WTC11 (cell line): ENCODE data around the gene MMP17.

Source experiments
- CTCF ChIP-seq: fragments of 200-600 bp; IDR thresholded peaks from 2 replicates; pipeline ENCODE4 v1.8.0; 2022; ENCODE audit warnings: antibody characterized with exemption
- ESRRA ChIP-seq: sonication (generic); formaldehyde crosslinking; IDR thresholded peaks from 2 replicates; pipeline ENCODE4 v1.8.1; 2022; ENCODE audit warnings: mild to moderate bottlenecking, missing genetic modification reagents, borderline replicate concordance
- TF ChIP-seq, protein P1 (sequence below): sonication (generic); formaldehyde crosslinking; IDR thresholded peaks from 2 replicates; pipeline ENCODE4 v1.8.0; 2023; ENCODE audit warnings: missing genetic modification reagents
- TF ChIP-seq, protein P2 (sequence below): sonication (generic); formaldehyde crosslinking; IDR thresholded peaks from 2 replicates; pipeline ENCODE4 v1.8.0; 2022; ENCODE audit warnings: mild to moderate bottlenecking, missing genetic modification reagents

DNA sequence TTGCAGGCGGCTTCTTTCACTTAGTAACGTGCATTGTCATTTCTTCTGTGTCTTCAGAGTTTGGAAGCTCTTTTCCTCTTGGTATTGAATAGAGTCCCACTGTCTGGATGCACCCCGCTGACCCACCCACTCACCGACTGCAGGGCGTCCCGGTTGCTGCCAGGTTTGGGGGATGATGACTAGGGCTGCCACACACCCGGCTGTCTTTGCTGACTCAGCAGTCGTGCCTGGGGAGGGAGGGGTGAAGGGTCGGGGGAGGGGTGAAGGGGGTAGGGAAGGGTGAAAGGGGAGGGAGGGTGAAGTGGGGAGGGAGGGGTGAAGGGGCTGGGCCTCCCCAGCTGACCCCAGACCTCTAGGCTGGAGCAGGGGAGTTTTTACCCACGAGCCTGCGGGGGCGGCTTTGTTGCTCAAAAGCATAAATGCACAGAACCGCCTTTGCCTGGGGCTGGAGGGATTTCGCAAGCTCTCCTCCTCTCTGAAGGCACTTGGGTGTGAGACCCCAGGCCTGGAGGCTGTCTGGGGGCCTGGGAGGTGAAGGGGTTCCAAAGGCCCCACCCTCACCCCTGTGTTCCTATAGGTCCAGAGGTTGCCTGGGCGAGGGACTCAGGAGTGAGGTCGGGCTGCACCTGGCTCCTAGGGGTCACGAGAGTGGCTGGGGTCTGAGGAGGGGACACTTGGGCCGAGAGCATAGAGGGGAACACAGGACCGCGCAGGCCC is 35.0 kb downstream of the MMP17 start:
- TF ChIP-seq CTCF (no peak), ESRRA (CRISPR knock-in tag) (no peak)
- TF ChIP-seq, protein P1, sequence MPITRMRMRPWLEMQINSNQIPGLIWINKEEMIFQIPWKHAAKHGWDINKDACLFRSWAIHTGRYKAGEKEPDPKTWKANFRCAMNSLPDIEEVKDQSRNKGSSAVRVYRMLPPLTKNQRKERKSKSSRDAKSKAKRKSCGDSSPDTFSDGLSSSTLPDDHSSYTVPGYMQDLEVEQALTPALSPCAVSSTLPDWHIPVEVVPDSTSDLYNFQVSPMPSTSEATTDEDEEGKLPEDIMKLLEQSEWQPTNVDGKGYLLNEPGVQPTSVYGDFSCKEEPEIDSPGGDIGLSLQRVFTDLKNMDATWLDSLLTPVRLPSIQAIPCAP (CRISPR knock-in tag) = no peak
- TF ChIP-seq, protein P2, sequence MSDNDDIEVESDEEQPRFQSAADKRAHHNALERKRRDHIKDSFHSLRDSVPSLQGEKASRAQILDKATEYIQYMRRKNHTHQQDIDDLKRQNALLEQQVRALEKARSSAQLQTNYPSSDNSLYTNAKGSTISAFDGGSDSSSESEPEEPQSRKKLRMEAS (CRISPR knock-in tag) = no peak
